ENCODE measurements around the gene AWAT1. TPM values are rescaled to one million over a fixed set of nuclear protein-coding genes. Genes with fewer than 3 reads are reported as not detected.

Gene AWAT1
- total RNA-seq, result not detected in 2 replicates

GRCh38 chrX:70234355-70234754 lies at the start of gene AWAT1:
AWAT1 (plus strand) TSS chrX:70234655; CDS start chrX:70234696, 41 bp downstream.

GRCh38 chrX:70260104-70260503 lies 25.6 kb downstream of the AWAT1 start, which contains the start of gene P2RY4:
P2RY4 (minus strand) TSS chrX:70260204; CDS start chrX:70259624, 580 bp downstream.

GRCh38 chrX:70268034-70268433 lies 33.6 kb downstream of the AWAT1 start, which contains the start of gene ARR3:
ARR3 (plus strand) TSS chrX:70268334; CDS start chrX:70269386, 1,052 bp downstream.

GRCh38 chrX:70281951-70282350 lies 47.5 kb downstream of the AWAT1 start, which contains the start of gene RAB41:
RAB41 (plus strand) TSS chrX:70282172; CDS start chrX:70282218, 46 bp downstream.

Other genes with a start within 250 kb of the AWAT1 start
- not detected in 2 replicates for gene AWAT2, start 184.7 kb upstream of the AWAT1 start, total RNA-seq
- not detected in 2 replicates for gene OTUD6A, start 172.2 kb upstream of the AWAT1 start, total RNA-seq
- 44.7 and 45.2 TPM in 2 replicates for gene IGBP1, start 101.2 kb upstream of the AWAT1 start, total RNA-seq
- gene DGAT2L6, start 57.2 kb upstream of the AWAT1 start, total RNA-seq, result not detected in 2 replicates
- 0.21 TPM in 1 of 2 replicates, not detected in the other for gene P2RY4, start 25.5 kb downstream of the AWAT1 start, total RNA-seq
- not detected in 2 replicates for gene ARR3, start 33.7 kb downstream of the AWAT1 start, total RNA-seq
- gene RAB41, start 47.5 kb downstream of the AWAT1 start, total RNA-seq, result not detected in 2 replicates
- 52.3 and 58.8 TPM in 2 replicates for gene PDZD11, start 55.3 kb downstream of the AWAT1 start, total RNA-seq
- gene KIF4A, start 55.4 kb downstream of the AWAT1 start, total RNA-seq, result 9.3 and 11.4 TPM in 2 replicates
- 0.19 and 0.92 TPM in 2 replicates for gene GDPD2, start 188.7 kb downstream of the AWAT1 start, total RNA-seq
- gene DLG3, start 210.2 kb downstream of the AWAT1 start, total RNA-seq, result 9.5 and 21.0 TPM in 2 replicates

Data from airway epithelial cell (primary cell).